ENCODE measurements around the gene ENPP6. TPM values are rescaled to one million over a fixed set of nuclear protein-coding genes. Genes with fewer than 3 reads are reported as not detected.

The ENPP6 gene
- total RNA-seq, 4 donors from 2014 or later: 0.57 TPM; not detected in 3

GRCh38 chr4:184148738-184149637 lies 68.7 kb downstream of the ENPP6 start:
- no peak for TF ChIP-seq CTCF (IDR thresholded peaks at IDR 0.05)
- no peak for TF ChIP-seq POLR2A (IDR thresholded peaks at IDR 0.05)
- no peaks in the 10 kb centered on the region for H3K27me3 ChIP-seq
- H3K4me1 ChIP-seq: peaks cover 0 to 21% (median 8%) of the 10 kb centered on the region in 3 donors
- no peaks in the 10 kb centered on the region for H3K36me3 ChIP-seq
- H3K9me3 ChIP-seq: no peaks in the 10 kb centered on the region
- no peak for DNase-seq
- 61 to 67% methylated on average over 4 of the region's 4 CpGs for WGBS, 2 donors
- H3K4me3 ChIP-seq: no peak overlapping the region
- H3K27ac ChIP-seq: peak overlapping the region in 2 of 4 donors; percentile 14 to 36
- intact Hi-C loops (cut with DNase I): no loop called here

- H3K36me3 ChIP-seq: no peaks in the 10 kb centered on the region
- TF ChIP-seq CTCF (IDR thresholded peaks at IDR 0.05) (no peak), POLR2A (IDR thresholded peaks at IDR 0.05) (no peak)
- intact Hi-C loops (cut with DNase I): no loop called here
- H3K4me3 ChIP-seq: no peak overlapping the region
- no peaks in the 10 kb centered on the region for H3K9me3 ChIP-seq
- H3K27me3 ChIP-seq: no peaks in the 10 kb centered on the region
- WGBS, 2 donors: 57 to 60% methylated on average over 8 of the region's 8 CpGs
- DNase-seq: no peak
- peak overlapping the region in 2 of 4 donors; percentile 14 to 36 for H3K27ac ChIP-seq
- peaks cover 0 to 21% (median 8%) of the 10 kb centered on the region in 3 donors for H3K4me1 ChIP-seq
Observed at GRCh38 chr4:184147858-184148737, 69.6 kb downstream of the ENPP6 start.

- Histone ChIP-seq H3K9me3 (no peaks in the 10 kb centered on the region), H3K4me3 (no peak overlapping the region), H3K36me3 (no peaks in the 10 kb centered on the region), H3K4me1 (peaks cover 0 to 28% (median 8%) of the 10 kb centered on the region in 3 donors), H3K27me3 (no peaks in the 10 kb centered on the region), H3K27ac (no peak overlapping the region)
- intact Hi-C loops (cut with DNase I): no loop called here
- 80 to 83% methylated on average over 10 of the region's 10 CpGs for WGBS, 2 donors
- no peak for DNase-seq
- TF ChIP-seq POLR2A (IDR thresholded peaks at IDR 0.05): no peak
Observed at GRCh38 chr4:184146951-184147350, 70.7 kb downstream of the ENPP6 start.

GRCh38 chr4:184145596-184145995 lies 72.1 kb downstream of the ENPP6 start:
- 90 to 93% methylated on average over 5 of the region's 5 CpGs for WGBS, 2 donors
- no peak for DNase-seq
- H3K27me3 ChIP-seq: no peaks in the 10 kb centered on the region

More at GRCh38 chr4:184145596-184145995, 72.1 kb downstream of the ENPP6 start:
- Histone ChIP-seq H3K4me3 (no peak overlapping the region), H3K36me3 (no peaks in the 10 kb centered on the region), H3K9me3 (no peaks in the 10 kb centered on the region), H3K27ac (no peak overlapping the region), H3K4me1 (peaks cover 0 to 27% (median 8%) of the 10 kb centered on the region in 3 donors)
- TF ChIP-seq POLR2A (IDR thresholded peaks at IDR 0.05) (no peak), CTCF (IDR thresholded peaks at IDR 0.05) (no peak)
- intact Hi-C loops (cut with DNase I): no loop called here
